Right lobe of liver (tissue), 6 donors: ENCODE results near the gene LRCH1. TPM values are rescaled to one million over a fixed set of nuclear protein-coding genes. Genes with fewer than 3 reads are reported as not detected.

Experiments used
- ATAC-seq, 4 donors: fragments of 200-7000 bp; cut with Tn5 transposase; one replicate each; pipeline ENCODE4 v1.9.1; 2020; ENCODE audit warnings: mild to moderate bottlenecking in 4 of 4, moderate library complexity in 4 of 4
- DNase-seq, 3 donors: peaks; one replicate each; pipeline ENCODE4 v3.0.0-alpha.2; 2020
- H3K27ac ChIP-seq, 3 donors: fragments of 200-600 bp; one replicate each; pipeline ENCODE4 v1.8.0; 2022
- H3K27me3 ChIP-seq, 2 donors: fragments of 200-600 bp; one replicate each; pipeline ENCODE4 v1.8.0; 2022
- H3K36me3 ChIP-seq, 4 donors: fragments of 200-600 bp; sonication (generic) in 1 of 4; one replicate each; pipeline versions ENCODE4 v1.5.1 to v1.8.0; 2017 to 2022; ENCODE audit warnings: control low read depth in 1 of 4
- H3K4me1 ChIP-seq, 4 donors: fragments of 200-600 bp; sonication (generic) in 1 of 4; one replicate each; pipeline versions ENCODE4 v1.5.1 to v1.8.0; 2017 to 2022; ENCODE audit warnings: control low read depth in 1 of 4
- H3K4me3 ChIP-seq, 3 donors: fragments of 200-600 bp; one replicate each; pipeline ENCODE4 v1.8.0; 2022
- H3K9me3 ChIP-seq, 4 donors: fragments of 200-600 bp; sonication (generic) in 1 of 4; one replicate each; pipeline versions ENCODE4 v1.5.1 to v1.8.0; 2017 to 2022; ENCODE audit warnings: control low read depth in 1 of 4
- POLR2A ChIP-seq: fragments of 450-650 bp; IDR thresholded peaks from one replicate; pipeline ENCODE4 v1.6.1; 2017; ENCODE audit warnings: antibody characterized with exemption, mild to moderate bottlenecking
- WGBS: methylation state at CpG from one replicate; pipeline ENCODE4 v1.1.6; 2018; ENCODE audit warnings: low coverage, low lambda C conversion rate; ENCODE audit not compliant: insufficient coverage; ENCODE audit errors: missing lambda C conversion rate; 5-methylcytosine and 5-hydroxymethylcytosine counted together
- intact Hi-C, 2 donors: fragments of 100-400 bp; cut with DNase I; formaldehyde crosslinking; loops; one replicate each; pipeline versions ENCODE4 v1.11.2 to v1.14.1; 2022
- total RNA-seq, 6 experiments: library from RNA; depleted of rRNA in 2 of 6; stranded (reverse); fragments of >200 nt in 2 of 6; fragmentation: NEBNext Ultra II Directional in 3 of 6; extraction: Animal tissue kit (Norgen Biotek cat#: 25700) in 3 of 6; gene quantifications; one replicate each; pipeline versions ENCODE4 v1.1.0 to v1.2.4, GENCODE V29; 2016 to 2023
- TF ChIP-seq, protein P1 (sequence below), 4 donors: fragments of 200-600 bp in 3 of 4; fragments of 450-650 bp in 1 of 4; IDR thresholded peaks; one replicate each; pipeline versions ENCODE4 v1.5.1 to v1.8.0; 2016 to 2022; ENCODE audit warnings: antibody characterized with exemption in 4 of 4, mild to moderate bottlenecking in 2 of 4
- donor health status: DM: no; HTN: yes; CAD: no.
- donor health status: DM: no; HTN: no; CAD: no.
- donor health status: DM: no; HTN: no; CAD: no.
- donor health status: DM: no; HTN: yes; CAD: no.
- donor health status: DM: no; HTN: yes; CAD: no.

Gene LRCH1
- total RNA-seq, 6 experiments from 2014 or later: 5.4 to 9.6 (median 7.7) TPM

DNA sequence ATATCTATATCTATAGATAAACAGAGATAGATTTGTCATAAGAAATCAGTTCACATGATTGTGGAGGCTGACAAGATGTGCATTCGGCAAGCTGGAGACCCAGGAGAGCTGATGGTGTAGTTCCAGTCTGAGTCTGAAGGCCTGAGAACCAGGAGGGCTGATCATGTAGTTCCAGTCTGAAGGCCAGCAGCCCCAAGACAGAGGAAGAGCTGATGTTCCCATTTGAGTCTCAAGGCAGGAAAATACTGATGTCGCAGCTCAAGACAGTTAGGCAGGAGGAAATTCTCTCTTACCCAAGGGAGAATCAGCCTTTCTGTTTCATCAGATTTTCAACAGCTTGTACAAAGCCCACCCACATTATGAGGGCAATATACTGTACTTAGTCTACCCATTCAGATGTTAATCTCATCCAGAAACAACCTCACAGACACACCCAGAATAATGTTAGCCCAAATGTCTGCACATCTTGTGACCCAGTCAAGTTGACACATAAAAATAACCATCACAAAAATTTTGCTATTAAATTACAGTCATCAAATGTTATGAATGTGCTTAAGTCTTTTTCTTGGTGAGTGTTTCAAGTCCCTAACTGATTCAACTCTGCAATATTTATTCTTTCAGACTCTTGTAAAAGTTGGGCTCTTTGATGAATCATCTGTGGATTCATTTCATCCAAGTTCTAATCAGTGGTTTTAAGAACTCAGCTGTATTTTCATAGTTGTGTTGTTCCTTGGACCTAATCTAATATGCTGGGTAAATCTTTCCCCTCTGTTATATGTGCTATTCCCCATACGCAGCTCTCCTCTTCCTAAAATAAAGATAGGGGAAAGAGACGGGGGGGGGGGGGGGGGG lies 22.7 kb upstream of the LRCH1 start:
- Histone ChIP-seq H3K4me1 (no peaks in the 10 kb centered on the region), H3K27ac (no peak overlapping the region), H3K9me3 (no peaks in the 10 kb centered on the region), H3K4me3 (no peak overlapping the region), H3K36me3 (no peaks in the 10 kb centered on the region), H3K27me3 (no peaks in the 10 kb centered on the region)
- intact Hi-C loops: no loop called here
- ATAC-seq (no peak), DNase-seq (no peak)
- WGBS: 50% methylated on average over 3 of the region's 4 CpGs
- TF ChIP-seq, protein P1, sequence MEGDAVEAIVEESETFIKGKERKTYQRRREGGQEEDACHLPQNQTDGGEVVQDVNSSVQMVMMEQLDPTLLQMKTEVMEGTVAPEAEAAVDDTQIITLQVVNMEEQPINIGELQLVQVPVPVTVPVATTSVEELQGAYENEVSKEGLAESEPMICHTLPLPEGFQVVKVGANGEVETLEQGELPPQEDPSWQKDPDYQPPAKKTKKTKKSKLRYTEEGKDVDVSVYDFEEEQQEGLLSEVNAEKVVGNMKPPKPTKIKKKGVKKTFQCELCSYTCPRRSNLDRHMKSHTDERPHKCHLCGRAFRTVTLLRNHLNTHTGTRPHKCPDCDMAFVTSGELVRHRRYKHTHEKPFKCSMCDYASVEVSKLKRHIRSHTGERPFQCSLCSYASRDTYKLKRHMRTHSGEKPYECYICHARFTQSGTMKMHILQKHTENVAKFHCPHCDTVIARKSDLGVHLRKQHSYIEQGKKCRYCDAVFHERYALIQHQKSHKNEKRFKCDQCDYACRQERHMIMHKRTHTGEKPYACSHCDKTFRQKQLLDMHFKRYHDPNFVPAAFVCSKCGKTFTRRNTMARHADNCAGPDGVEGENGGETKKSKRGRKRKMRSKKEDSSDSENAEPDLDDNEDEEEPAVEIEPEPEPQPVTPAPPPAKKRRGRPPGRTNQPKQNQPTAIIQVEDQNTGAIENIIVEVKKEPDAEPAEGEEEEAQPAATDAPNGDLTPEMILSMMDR (IDR thresholded peaks at IDR 0.05): no peak
- TF ChIP-seq POLR2A: no peak

DNA sequence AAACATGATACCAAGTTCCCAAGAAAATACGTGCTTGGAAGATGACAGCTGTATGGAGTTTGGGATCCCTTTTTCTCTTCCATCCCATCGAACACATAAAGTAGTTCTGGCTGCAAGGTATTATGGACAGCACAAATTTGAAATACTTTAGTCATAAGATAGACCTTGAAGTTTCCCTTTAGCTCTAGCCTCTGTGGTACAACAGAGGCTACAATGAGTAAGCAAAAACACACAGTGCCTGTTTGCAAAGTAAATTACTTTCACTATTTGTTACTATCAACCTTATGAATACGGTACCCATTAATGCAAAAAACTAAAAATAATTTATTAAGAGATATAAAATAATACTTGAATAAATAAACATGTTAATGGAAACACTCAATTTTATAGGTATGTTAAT lies 21.0 kb upstream of the LRCH1 start:
- H3K4me1 ChIP-seq: no peaks in the 10 kb centered on the region
- no peak overlapping the region for H3K27ac ChIP-seq
- ATAC-seq (peak in 1 of 4 donors; percentile 32), DNase-seq (no peak)
- no peaks in the 10 kb centered on the region for H3K36me3 ChIP-seq
- no peaks in the 10 kb centered on the region for H3K9me3 ChIP-seq
- intact Hi-C loops: no loop called here
- WGBS: 66% methylated on average over 3 of the region's 3 CpGs
- TF ChIP-seq POLR2A: no peak
- TF ChIP-seq, protein P1 (IDR thresholded peaks at IDR 0.05): no peak
- no peak overlapping the region for H3K4me3 ChIP-seq
- no peaks in the 10 kb centered on the region for H3K27me3 ChIP-seq

DNA sequence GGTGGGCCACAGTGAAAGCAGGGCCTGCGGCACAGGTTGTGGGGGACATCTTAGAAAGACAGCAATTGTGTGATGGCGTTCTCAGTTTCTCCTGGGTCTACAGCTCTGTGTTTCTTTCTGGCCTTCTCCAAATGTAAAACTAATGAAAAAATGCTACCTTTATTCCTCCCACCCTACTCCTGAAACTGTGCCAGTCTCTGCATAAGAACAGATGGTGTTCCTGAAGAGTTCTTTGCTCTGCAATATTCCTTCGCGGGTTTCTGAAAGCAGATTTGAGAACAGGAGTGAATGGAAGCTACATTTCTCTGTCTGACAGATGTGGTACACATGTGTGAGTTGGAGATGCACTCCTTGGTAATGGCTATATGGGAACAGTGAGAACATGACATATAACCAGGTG lies 18.0 kb upstream of the LRCH1 start:
- Histone ChIP-seq H3K36me3 (no peaks in the 10 kb centered on the region), H3K4me3 (no peak overlapping the region), H3K9me3 (no peaks in the 10 kb centered on the region), H3K4me1 (no peaks in the 10 kb centered on the region), H3K27me3 (no peaks in the 10 kb centered on the region), H3K27ac (no peak overlapping the region)
- DNase-seq (no peak), ATAC-seq (no peak)
- 93% methylated on average over 2 of the region's 4 CpGs for WGBS
- intact Hi-C loops: no loop called here
- TF ChIP-seq, protein P1 (IDR thresholded peaks at IDR 0.05): no peak
- TF ChIP-seq POLR2A: no peak

DNA sequence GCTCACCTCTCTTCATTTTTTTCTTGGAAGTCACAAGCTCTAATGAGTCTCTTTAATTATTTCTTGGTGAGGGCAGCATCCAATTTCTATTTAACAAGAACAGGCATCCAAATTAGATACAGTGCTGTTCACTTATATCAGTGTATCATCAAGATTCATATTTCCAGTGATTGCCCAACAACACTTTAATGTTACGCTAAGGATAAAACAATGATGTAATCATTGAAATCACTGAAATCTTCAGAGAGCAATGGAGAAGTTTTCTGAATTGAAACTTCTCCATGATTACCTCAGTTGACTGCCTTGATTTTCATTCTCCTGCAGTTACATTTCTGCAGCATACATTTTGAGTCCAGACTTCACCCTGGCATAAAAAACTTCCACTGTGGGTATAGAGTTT lies 17.1 kb upstream of the LRCH1 start:
- Histone ChIP-seq H3K4me3 (no peak overlapping the region), H3K27me3 (no peaks in the 10 kb centered on the region), H3K36me3 (no peaks in the 10 kb centered on the region), H3K27ac (no peak overlapping the region), H3K4me1 (no peaks in the 10 kb centered on the region), H3K9me3 (no peaks in the 10 kb centered on the region)
- DNase-seq (no peak), ATAC-seq (no peak)
- intact Hi-C loops: no loop called here
- WGBS: 71% methylated on average over 1 of the region's 1 CpG
- TF ChIP-seq, protein P1 (IDR thresholded peaks at IDR 0.05): no peak
- TF ChIP-seq POLR2A: no peak
